GM19452 (cell line): ENCODE measurements around the gene SRP72.
"Not testable (repeated sequence)": the region's sequence is repeated elsewhere in the genome, so short reads cannot be mapped to it uniquely, and the experiment has no call there.

Source experiments
- ATAC-seq: cut with Tn5 transposase; IDR thresholded peaks from one replicate; pipeline ENCODE4 v1.9.1; 2021; ENCODE audit not compliant: unreplicated experiment

SRP72 gene, protein sequence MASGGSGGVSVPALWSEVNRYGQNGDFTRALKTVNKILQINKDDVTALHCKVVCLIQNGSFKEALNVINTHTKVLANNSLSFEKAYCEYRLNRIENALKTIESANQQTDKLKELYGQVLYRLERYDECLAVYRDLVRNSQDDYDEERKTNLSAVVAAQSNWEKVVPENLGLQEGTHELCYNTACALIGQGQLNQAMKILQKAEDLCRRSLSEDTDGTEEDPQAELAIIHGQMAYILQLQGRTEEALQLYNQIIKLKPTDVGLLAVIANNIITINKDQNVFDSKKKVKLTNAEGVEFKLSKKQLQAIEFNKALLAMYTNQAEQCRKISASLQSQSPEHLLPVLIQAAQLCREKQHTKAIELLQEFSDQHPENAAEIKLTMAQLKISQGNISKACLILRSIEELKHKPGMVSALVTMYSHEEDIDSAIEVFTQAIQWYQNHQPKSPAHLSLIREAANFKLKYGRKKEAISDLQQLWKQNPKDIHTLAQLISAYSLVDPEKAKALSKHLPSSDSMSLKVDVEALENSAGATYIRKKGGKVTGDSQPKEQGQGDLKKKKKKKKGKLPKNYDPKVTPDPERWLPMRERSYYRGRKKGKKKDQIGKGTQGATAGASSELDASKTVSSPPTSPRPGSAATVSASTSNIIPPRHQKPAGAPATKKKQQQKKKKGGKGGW

DNA sequence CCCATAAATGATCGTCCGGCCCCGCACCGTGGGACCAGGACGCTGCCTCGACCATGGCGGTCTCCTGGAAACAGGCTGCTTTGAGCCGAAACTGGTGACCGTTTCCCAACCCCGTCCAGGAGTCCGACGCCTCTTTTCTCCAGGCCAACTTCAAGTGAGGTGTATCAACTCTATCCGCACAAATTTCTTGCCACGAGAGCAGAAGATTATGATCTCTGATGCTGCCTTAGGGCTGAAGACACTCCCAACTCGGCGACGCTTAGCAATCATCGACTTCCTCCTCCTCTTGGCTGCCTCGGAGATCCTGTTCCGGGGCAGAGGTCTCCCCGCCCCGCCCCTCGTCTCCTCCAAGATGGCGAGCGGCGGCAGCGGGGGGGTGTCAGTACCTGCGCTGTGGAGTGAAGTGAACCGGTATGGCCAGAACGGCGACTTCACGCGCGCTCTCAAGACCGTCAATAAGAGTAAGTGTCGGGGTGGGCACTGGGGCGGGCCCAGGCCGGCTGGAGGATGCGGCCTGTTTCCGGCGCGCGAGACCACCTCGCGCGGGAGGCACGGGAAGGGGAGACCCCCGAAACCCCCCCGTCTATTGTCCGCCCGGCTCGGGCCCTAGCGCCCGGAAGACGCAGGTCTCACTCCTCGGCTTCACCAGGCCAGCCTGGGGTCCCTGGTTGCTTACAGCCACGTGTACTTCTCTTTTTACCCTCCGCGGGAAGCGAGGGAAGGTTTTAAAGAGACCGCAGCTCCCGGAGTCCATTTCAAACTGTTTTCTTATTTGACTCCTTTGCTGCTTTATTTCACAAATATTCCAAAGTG, at the start of gene SRP72:
TSS of gene SRP72 (plus strand) at position 334 of the 813 bp plus-strand sequence. CDS start at position 353, 19 bp downstream.
- ATAC-seq, result peak; percentile 92

DNA sequence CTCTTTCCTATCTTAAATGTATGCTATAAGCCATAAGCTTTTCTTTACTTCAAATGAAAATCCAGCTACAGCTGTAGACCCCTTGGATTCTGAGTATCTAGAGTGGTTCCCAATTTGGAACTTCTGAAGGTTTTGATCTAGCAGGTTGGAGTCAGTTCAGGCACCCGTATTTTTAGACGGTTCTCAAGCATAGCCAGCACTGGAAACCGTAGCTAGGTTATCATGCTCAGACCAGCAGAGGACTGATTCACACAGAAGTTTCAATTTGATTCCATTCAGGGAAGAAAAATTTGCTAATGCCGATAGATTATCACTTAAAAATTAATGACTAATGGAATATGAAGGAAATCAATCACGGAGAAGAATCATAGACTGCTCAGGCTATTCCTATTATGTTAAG, 43.2 kb upstream of the SRP72 start:
- ATAC-seq, result no peak

DNA sequence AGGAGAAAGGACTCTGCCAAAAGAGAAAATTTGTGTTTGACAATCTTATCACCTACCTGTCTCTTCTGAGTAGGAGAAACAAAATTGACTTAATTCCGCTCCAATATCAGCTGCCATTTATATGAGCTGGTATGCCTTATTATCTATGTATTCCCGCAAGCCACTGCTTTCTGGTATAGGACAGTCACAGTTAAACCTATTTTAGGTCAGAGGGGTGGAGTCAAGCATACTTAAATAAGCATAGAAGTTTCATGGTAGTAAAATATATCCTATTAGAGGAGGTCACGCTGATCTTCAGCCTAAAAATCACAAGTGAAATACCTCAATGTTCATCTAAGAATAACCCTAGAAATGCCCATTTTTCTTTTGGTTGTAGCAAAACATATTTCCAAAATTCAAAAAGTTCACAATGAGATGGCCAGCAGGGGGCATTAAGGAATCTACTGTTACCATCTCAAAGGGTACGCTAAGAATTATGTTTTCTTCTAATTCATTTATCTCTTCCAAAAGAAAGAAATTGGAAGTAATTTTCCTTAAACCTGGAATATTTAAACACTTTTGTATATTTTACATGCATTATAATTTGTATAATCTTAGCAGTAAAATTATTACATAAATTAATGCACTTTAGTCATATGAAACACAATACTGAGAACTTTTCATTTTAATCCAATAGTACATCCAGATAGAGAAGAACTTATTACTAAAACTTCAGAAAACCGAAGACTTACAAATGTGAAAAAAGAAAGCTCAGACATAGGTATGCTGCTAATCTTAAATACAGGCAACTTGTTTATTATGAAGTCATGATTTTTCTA, 42.5 kb upstream of the SRP72 start:
- no peak for ATAC-seq

DNA sequence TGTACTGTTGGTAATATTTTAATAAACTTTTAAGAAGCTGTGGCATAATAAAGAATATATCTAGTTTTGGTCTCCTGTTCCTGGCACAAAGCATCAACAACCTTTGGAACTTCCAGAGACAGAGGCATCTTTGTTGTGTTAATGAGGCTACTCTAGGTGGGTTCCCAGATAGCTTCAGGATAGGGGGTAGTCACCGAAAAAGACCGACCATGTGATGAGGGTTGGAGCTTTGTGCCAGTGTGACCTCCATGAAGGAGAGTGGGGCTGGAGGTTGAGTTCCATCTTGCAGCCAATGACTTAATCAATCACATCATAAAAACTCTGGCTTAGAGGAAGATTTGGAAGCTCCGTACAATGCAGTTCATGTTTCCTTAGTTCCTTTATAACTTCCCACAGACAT, 41.9 kb upstream of the SRP72 start:
- no peak for ATAC-seq

DNA sequence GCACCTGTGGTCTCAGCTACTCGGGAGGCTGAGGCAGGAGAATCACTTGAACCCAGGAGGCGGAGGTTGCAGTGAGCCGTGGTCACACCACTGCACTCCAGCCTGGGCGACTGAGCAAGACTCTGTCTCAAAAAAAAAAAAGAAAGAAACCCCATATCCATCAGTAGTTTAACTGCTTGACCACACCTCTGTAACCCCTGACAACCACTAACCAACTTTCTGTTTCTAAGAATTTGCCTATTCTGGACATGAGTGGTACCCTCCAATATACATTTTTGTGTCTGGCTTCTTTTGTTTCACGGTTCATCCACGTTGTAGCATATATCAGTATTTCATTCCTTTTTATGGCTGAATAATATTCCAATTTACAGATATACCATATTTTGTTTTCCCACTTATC, 41.1 kb upstream of the SRP72 start:
- peak; percentile 83 for ATAC-seq

DNA sequence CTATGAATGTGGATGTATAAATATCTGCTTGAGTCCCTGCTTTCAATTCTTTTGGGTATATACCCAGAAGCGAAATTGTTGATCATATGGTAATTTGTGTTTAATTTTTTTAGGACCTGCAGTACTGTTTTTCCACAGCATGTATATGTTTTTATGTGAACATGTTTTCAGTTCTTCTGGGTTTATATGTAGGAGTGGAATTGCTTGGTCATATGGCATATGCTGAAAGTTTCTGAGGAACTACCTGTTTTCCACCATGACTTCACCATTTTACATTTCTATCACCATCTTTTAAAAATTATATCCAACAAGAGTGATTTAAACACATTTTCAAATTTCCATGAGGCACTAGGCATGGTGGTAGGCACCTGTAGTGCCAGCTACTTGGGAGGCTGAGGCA, 40.2 kb upstream of the SRP72 start:
- ATAC-seq, result no peak

DNA sequence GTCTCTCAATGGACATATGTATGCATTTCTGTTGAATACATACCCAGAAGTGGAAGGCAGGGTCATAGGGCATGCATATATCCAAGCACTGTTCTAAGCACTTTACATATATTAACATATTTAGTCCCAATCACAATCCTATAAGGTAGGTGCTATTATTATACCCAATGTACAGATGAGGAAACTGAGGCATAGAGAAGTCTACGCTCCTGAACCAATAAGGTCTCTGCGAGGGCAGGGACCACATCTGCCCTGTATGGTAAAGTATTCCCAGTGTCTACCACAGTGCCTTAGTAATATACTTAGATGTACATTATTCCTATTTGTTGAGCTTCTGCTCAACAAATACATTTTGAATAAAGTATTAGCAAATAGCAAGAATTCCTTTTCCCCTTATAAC, 37.2 kb upstream of the SRP72 start:
- no peak for ATAC-seq

DNA sequence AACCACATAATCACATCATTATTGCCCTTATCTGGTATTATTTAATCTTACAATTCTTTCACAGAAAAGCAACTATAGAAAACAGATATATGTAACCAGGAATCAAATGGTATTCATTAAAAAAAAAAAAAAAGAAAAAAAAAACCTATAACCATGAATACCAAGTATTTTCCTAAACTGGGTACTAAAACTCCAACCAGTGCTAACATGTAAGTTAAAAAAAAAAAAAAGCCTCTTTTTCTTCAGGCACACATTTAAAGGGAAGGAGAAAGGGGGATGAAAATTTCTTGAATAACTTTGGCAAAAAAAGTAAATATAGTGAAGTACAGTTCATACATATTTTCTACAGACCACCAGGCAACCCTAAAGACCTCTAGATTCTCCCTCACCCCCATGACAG, 34.1 kb upstream of the SRP72 start:
- ATAC-seq, result no peak

DNA sequence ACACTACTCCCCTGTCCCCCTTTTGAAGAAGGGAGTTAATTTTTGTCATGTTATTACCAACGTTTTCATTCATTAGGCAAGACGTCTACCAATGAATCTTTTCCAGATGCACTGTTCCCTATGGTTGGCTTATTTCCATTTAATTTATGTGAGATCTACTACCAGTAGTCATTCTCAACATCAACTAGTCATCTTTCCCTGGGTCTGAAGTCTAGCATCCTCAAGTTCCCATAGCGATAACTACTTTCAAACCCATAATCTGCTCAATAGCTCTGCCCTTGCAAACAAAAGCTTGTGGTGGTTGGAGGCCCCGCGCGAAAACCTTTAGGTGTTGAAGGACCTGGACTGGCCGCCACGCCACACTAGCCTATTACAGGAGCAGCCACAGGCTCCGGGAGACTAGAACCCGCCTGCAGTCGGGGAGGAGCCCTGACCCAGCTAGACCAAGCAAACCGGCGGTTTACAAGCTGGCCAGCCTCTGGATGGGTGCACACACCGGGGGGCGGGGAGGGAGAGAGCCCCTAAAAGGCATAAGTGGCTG, 32.7 kb upstream of the SRP72 start:
- peak; percentile 12 for ATAC-seq

DNA sequence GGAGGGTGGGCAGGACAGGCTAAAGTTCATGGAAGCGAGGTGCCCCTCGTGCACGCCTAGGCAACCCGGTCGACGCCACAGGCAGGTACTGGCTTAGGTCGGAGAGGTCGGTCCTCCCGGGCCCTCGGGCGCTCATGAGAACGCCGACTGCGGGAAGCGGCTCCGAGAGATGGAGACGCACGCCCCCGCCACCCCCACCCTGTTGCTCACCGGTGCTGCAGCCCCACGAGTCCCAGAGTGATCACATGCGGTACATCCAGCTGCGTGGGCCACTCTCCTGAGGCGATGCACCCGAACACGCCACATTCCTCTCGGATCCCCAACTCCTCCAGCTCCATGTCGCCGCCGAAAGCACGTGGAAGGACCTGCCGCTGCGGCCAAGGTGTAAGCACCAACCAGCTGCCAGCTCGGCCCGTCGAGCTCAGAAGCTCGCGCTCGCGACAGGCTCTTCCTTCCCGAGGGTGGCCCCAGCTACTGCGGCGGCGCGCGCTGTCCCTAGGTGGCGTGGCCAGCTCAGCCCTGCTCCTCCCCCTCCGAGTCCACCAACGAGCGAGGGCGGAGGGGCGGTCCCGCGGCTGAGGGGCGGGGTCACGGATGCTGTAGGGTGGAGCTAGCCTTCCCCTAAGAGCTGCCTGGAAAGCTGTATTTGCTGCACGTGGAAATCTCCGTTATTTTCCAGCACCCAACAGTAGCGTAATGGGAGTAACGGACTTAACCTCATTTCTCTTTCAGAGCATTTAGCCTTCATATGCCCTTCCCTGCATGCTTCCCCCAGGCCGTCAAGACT, 32.1 kb upstream of the SRP72 start, which contains the start of gene PPAT:
TSS of gene PPAT (minus strand) at position 476 of the 787 bp plus-strand sequence. CDS start at position 338, 138 bp downstream.
- ATAC-seq, result peak; percentile 69

DNA sequence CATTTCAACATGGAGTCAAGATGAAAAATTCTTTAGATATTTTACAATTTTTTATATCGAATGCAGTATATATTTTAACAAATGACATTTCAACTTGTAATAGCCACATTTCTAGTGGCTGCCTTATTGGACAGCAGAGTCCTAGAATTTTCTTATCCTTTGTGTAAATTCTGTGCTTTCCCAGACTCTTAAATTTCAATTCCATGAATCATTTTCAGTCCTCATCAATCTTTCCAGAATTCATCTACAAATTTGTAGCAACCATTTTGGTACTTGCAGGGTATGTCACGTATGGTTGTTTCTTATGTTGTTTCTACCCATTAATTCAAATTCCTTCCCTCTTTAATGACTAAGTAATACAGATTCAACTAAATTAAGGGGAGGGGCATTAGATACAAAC, 28.7 kb upstream of the SRP72 start:
- no peak for ATAC-seq

DNA sequence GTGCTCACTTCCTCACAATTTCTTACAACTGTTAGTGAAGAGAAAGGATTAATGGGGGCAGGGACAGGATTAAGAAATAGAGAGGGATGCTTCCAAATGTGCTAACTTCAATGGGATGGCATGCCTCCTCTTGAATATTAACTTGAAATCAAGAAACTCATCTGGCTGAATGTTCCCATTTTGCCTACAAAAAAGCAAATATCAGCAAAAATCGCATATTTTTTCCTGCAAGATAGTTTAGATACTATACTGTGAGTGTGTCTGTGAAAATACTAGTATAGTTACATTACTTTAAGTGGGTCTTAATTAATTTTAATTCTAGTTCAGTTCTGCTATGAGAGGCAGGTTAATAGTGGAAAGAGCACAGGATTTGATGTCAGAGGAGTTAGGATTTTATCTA, 26.4 kb upstream of the SRP72 start:
- no peak for ATAC-seq

DNA sequence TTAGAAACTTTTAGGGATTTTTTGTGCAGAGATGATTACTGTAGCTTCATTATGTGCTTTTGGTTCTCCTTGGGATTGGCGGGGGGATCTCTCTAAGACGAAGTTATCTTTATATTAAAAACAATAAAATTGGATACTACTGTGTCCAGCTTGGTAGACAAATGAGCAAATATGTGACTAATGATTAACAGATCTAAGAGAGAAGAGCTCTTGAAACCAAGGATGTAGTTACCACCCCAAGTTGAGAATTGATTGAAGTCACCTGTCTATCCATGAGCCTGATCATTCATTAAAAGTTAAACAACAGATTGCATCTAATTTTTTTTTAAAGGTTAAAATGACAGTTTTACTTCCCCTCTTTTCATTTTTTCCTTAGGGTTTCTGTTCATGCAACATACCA, 22.7 kb upstream of the SRP72 start:
- ATAC-seq, result no peak

DNA sequence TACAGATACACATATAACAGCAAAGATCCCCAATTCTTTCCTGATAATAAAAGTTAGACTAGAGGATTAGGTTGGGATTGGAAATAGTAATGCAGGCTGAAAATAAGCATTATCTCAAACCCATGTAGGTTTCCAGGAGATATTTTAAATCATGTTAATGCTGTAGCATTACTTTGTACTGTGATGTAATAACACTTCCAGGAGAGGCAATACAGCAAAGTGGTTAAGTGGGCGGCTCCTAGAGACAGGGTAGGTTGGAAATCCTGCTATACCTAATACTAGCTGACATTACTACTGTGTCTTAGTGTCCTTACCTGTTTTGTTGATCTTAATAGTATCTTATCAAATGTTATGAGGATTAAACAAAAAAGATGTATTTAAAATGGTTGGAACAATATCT, 21.7 kb upstream of the SRP72 start:
- no peak for ATAC-seq

DNA sequence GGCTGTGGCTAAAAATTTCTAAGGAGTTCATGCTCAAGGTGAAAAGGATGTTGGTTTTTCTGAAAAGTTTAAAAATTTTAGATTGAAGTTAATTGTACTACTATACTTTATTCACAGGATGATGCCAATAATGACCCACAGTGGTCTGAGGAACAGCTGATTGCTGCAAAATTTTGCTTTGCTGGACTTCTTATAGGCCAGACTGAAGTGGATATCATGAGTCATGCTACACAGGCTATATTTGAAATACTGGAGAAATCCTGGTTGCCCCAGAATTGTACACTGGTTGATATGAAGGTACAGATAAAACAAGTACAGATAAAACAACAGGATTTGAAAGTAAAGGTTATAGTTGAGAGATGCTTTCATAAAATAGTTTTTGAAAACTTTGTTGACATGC, 19.1 kb upstream of the SRP72 start:
- no peak for ATAC-seq

DNA sequence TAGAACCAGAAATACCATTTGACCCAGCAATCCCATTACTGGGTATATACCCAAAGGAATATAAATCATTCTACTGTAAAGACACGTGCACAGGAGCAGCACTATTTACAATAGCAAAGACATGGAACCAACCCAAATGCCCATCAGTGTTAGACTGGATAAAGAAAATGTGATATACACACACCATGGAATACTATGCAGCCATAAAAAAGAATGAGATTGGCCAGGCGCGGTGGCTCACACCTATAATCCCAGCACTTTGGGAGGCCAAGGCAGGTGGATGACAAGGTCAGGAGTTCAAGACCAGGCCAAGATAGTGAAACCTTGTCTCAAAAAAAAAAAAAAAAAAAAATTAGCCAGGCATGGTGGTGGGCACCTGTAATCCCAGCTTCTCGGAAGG, 17.9 kb upstream of the SRP72 start:
- not testable (repeated sequence) for ATAC-seq

DNA sequence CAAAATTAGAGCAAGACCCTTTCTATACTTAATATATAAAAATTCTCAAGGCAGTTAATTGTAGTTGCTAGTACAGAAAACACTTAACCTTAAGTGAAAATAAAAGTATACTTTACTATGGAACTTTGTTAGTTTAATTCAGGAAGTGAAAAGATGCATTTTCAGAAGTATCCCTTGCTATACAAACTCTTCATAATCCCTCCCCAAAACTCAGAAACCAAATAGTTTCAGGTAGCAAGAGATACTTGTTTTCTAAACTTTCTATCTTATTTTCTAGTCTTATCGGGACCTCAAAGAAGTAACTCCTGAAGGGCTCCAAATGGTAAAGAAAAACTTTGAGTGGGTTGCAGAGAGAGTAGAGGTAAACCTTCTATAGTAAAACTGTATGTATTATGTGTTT, 17.1 kb upstream of the SRP72 start:
- ATAC-seq, result no peak

DNA sequence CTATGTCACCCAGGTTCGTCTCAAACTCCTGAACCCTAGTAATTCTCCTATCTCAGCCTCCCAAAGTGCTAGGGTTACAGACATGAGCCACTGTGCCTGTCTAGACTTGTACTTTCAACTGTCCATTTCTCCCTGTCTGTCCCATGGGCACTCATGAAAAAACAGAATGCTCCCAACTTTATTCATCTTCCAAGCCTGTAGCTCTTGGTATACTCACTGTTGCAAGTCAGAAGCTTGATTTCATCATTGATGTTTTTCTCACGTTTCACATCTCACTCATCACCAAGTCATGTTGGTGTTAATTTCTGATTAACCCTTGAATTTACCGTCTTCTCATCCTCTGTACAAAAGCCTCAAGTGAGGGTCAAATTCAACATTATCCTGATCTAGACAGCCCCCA, 7.3 kb upstream of the SRP72 start:
- no peak for ATAC-seq

DNA sequence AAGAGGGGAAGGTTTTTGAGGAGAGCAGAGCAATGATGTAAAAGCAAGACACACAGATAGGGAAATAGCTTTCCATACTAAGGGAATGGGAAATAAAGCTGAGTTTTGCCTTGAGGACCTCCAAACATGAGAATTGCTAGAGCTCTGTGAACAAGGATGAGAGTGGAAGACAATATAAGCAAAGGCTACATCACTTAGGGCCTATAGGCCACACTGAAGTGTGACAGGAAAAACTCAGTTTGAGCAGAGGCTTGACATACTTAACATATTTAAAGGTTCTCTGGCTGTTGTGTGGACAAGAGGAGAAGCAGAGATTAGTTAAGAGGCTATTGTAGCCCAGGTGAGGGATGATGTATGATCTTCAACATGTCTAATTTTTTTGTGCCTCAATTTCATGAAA, 5.3 kb upstream of the SRP72 start:
- no peak for ATAC-seq

DNA sequence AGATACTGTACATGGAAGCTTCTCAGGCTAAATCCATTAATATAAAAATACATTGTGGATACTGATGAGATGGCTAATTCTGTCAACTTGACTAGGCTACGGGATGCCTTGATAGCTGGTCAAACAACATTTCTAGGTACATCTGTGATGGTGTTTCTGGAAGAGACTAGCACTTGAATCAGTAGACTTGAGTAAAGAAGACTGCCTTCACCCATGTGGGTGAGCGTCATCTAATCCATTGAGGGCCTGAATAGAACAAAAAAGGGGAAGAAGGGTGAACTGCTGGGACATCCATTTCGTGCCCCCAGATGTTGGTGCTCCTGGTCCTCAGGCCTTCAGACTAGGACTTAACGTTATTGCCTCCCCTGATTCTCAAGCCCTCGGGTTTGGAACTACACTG, 3.7 kb upstream of the SRP72 start:
- ATAC-seq, result no peak
